Activated CD8-positive, alpha-beta T cell treated with anti-CD3 and anti-CD28 coated beads, Interleukin-2, amount 10 ng/mL, durations not matched to agents 7 days and 5 days (primary cell): Measurements from ENCODE around the gene SUCNR1. TPM values are rescaled to one million over a fixed set of nuclear protein-coding genes. Genes with fewer than 3 reads are reported as not detected.
"Not testable (repeated sequence)": the region's sequence is repeated elsewhere in the genome, so short reads cannot be mapped to it uniquely, and the experiment has no call there.

Experiments
- ATAC-seq: fragments of 150-1000 bp; cut with Tn5 transposase; one replicate; pipeline ENCODE4 v1.10.0; 2021; ENCODE audit warnings: moderate library complexity
- CTCF ChIA-PET: fragments of 350-600 bp; sonication (Branson Sonifier 250); formaldehyde crosslinking; loops from one replicate; lab custom pipeline; 2021; ENCODE audit warnings: antibody characterized with exemption; lab: Charles Lee
- POLR2A ChIA-PET: fragments of 350-600 bp; sonication (Branson Sonifier 250); formaldehyde crosslinking; loops from one replicate; lab custom pipeline; 2021; ENCODE audit warnings: antibody characterized with exemption; lab: Charles Lee
- DNase-seq: peaks from one replicate; pipeline ENCODE4 v3.0.0-alpha.2; 2020
- H3K27ac Mint-ChIP-seq: one replicate; pipeline ENCODE4 v1.8.0; 2021; ENCODE audit warnings: mild to moderate bottlenecking, mixed read lengths
- H3K27me3 Mint-ChIP-seq: one replicate; pipeline ENCODE4 v1.8.0; 2021; ENCODE audit warnings: low read depth, mixed read lengths
- H3K36me3 Mint-ChIP-seq: one replicate; pipeline ENCODE4 v1.8.0; 2021; ENCODE audit warnings: low read depth, mixed read lengths
- H3K4me1 Mint-ChIP-seq: one replicate; pipeline ENCODE4 v1.8.0; 2021; ENCODE audit warnings: low read depth, mixed read lengths
- H3K4me3 Mint-ChIP-seq: one replicate; pipeline ENCODE4 v1.8.0; 2021; ENCODE audit warnings: mild to moderate bottlenecking, mixed read lengths
- H3K9me3 Mint-ChIP-seq: one replicate; pipeline ENCODE4 v1.8.0; 2022; ENCODE audit warnings: mixed read lengths; ENCODE audit not compliant: insufficient read depth
- total RNA-seq, 2 experiments: library from RNA; stranded (reverse); gene quantifications; one replicate each; pipeline ENCODE4 v1.2.3, GENCODE V29; 2021

Gene SUCNR1
- total RNA-seq, 2 experiments from 2014 or later: not detected

DNA sequence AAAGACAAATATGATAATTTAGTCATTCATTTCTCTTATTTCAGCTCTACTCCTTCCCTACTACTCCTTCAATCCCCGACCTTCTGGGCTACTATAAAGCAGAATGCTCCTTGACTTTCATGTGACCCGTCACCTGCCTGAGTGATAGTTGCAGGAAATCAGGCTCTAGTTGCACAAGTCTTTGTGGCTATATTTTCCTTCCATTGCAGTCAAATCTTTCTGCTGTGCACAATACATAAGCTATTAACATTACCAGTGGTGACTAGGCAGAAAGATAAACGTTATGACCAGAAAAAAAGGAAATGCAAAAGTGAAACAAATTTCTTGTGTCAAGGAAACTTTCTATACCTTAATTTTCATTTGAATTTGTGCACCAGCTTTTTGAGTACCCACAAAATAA lies 2.3 kb downstream of the SUCNR1 start:
- POLR2A ChIA-PET: no interaction called here

DNA sequence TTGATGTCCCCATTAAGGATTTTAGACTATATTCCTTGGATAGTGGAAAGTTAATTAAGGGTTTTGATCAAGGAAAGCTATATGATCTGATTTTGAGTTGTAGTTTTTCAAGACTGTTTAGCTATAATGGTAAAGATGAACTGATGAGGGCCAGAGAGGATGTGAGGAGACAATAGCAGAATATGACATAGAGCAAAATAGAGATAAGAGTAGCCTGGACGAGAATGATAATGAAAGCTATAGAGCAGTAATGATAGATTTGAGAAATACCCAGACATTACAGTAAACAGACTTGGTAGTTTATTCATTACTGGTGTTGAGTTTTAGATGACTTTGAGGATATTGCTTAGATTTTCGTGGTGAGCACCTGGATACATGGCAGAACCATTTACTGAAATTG lies 3.8 kb downstream of the SUCNR1 start:
- DNase-seq: no peak
- Mint-ChIP-seq H3K27ac (no peak overlapping the region), H3K4me3 (no peak overlapping the region), H3K36me3 (no peaks in the 10 kb centered on the region), H3K27me3 (no peaks in the 10 kb centered on the region), H3K4me1 (peaks cover 18% of the 10 kb centered on the region), H3K9me3 (no peaks in the 10 kb centered on the region)
- no peak for ATAC-seq
- CTCF ChIA-PET: interaction anchor here (1.1 to 1.3 kb wide), 2 partner anchors 13 to 38 kb away, joined by 3 to 4 read pairs; no protein-coding TSS in a partner anchor
- POLR2A ChIA-PET: no interaction called here

More for the DNA sequence above, 2.3 kb downstream of the SUCNR1 start:
- no peak for DNase-seq
- no peak overlapping the region for H3K4me3 Mint-ChIP-seq
- no peaks in the 10 kb centered on the region for H3K36me3 Mint-ChIP-seq
- no peak overlapping the region for H3K27ac Mint-ChIP-seq
- peaks cover 27% of the 10 kb centered on the region for H3K4me1 Mint-ChIP-seq
- CTCF ChIA-PET: interaction anchor here (0.9 to 1.4 kb wide), 4 partner anchors 9 to 39 kb away, joined by 3 to 6 read pairs (median 4); no protein-coding TSS in a partner anchor
- H3K27me3 Mint-ChIP-seq: no peaks in the 10 kb centered on the region
- peak; percentile 39 for ATAC-seq
- no peaks in the 10 kb centered on the region for H3K9me3 Mint-ChIP-seq

DNA sequence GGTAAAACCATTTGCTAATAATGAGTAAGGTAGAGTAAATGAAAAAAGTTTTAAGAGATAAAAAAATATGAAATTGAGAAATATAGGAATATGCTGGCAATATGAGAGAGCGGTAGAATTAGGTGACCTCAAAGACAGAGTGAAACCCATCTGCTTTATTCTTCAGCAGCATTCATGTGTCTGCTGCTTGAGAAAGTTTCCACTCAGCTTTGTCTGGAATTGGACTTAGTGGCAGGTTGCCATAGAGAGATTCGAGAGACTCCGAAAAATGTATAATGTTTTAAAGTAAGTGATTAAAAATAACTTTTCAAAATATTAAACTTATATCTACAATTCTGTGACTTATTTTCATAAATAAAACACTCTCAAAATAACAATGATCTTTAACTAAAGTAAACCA lies 5.0 kb downstream of the SUCNR1 start:
- POLR2A ChIA-PET: no interaction called here
- H3K4me1 Mint-ChIP-seq: peaks cover 14% of the 10 kb centered on the region

DNA sequence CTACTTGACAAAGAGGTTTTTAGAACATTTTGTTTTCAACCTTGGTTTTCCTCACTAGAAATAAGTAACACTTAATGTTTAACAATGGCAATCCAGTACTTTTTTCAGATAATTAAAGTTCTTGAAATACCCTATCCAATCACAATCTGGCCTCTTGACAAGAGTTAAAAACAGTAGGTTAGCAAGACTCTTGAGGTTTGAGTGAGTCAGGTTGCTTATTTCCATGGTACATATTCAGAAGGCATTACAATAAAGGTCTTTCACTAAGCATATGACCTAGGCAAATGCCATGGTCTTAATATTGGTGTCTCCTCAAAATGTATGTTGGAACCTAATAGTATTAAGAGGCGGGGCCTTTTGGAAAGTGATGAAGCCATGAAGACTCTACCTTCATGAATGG lies 5.6 kb downstream of the SUCNR1 start:
- H3K36me3 Mint-ChIP-seq: no peaks in the 10 kb centered on the region
- POLR2A ChIA-PET: no interaction called here

More for the DNA sequence above, 5.0 kb downstream of the SUCNR1 start:
- CTCF ChIA-PET: no interaction called here
- H3K27ac Mint-ChIP-seq: no peak overlapping the region
- no peaks in the 10 kb centered on the region for H3K9me3 Mint-ChIP-seq
- H3K36me3 Mint-ChIP-seq: no peaks in the 10 kb centered on the region
- no peak for DNase-seq
- H3K4me3 Mint-ChIP-seq: no peak overlapping the region
- no peaks in the 10 kb centered on the region for H3K27me3 Mint-ChIP-seq
- no peak for ATAC-seq

DNA sequence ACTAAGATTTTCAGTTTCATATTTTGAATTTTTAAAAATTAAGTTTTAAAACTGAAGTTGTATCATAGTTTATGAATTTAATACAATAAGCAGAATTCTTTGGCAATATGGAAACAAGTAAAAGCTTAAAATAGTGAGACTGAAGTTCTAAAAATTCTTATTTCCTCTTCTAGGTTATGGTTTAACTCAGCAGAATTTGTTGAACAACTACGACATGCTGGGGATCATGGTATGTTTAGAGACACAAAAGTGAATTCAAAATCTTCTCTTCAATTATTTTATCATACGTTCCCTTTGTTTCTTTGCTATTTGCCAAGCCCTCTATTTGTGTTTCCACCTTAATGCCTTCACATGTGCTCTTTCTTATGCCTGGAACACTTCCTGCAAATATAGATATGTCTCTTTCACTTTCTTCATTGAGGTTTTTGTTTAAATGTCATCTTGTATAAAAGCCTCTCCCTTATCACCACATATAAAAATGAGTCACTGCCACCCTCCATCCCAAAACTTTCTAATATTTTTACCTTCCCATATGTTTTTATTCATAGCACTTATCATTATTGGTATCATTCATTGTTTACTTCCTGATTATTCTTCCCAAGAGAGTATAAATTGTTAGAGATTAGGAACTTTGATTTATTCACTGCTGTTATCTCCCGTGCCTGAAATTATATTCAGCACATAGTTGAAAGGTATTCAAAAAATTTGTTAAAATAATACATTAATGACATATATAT lies 6.4 kb downstream of the SUCNR1 start:
- CTCF ChIA-PET: no interaction called here
- Mint-ChIP-seq H3K4me1 (peaks cover 14% of the 10 kb centered on the region), H3K9me3 (no peaks in the 10 kb centered on the region), H3K36me3 (no peaks in the 10 kb centered on the region), H3K27ac (no peak overlapping the region), H3K27me3 (no peaks in the 10 kb centered on the region), H3K4me3 (peak overlapping the region; percentile 6)
- POLR2A ChIA-PET: no interaction called here
- ATAC-seq: no peak
- DNase-seq: no peak

More for the DNA sequence above, 5.6 kb downstream of the SUCNR1 start:
- ATAC-seq: no peak
- Mint-ChIP-seq H3K9me3 (no peaks in the 10 kb centered on the region), H3K4me3 (no peak overlapping the region), H3K27ac (no peak overlapping the region), H3K4me1 (peaks cover 14% of the 10 kb centered on the region), H3K27me3 (no peaks in the 10 kb centered on the region)
- CTCF ChIA-PET: no interaction called here
- no peak for DNase-seq

DNA sequence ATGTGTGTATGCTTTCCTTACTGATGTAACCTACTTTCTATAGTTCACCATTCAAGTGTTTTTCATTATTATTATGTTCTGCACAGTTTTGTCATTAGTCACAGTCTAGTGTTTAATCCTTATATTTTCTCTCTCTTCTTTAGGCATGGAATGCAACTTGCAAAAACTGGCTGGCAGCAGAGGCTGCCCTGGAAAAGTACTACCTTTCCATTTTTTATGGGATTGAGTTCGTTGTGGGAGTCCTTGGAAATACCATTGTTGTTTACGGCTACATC lies 6.9 kb downstream of the SUCNR1 start:
- no peaks in the 10 kb centered on the region for H3K9me3 Mint-ChIP-seq
- no peaks in the 10 kb centered on the region for H3K36me3 Mint-ChIP-seq
- CTCF ChIA-PET: no interaction called here
- H3K27ac Mint-ChIP-seq: no peak overlapping the region
- peaks cover 19% of the 10 kb centered on the region for H3K4me1 Mint-ChIP-seq
- DNase-seq (no peak), ATAC-seq (no peak)
- H3K27me3 Mint-ChIP-seq: no peaks in the 10 kb centered on the region
- H3K4me3 Mint-ChIP-seq: no peak overlapping the region
- POLR2A ChIA-PET: no interaction called here

DNA sequence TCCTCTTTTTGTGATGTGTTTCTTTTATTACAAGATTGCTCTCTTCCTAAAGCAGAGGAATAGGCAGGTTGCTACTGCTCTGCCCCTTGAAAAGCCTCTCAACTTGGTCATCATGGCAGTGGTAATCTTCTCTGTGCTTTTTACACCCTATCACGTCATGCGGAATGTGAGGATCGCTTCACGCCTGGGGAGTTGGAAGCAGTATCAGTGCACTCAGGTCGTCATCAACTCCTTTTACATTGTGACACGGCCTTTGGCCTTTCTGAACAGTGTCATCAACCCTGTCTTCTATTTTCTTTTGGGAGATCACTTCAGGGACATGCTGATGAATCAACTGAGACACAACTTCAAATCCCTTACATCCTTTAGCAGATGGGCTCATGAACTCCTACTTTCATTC lies 7.7 kb downstream of the SUCNR1 start:
- ChIA-PET CTCF (no interaction called here), POLR2A (no interaction called here)
- ATAC-seq (no peak), DNase-seq (no peak)
- H3K9me3 Mint-ChIP-seq: no peaks in the 10 kb centered on the region
- H3K36me3 Mint-ChIP-seq: no peaks in the 10 kb centered on the region
- H3K4me3 Mint-ChIP-seq: no peak overlapping the region
- H3K4me1 Mint-ChIP-seq: peaks cover 21% of the 10 kb centered on the region
- H3K27me3 Mint-ChIP-seq: no peaks in the 10 kb centered on the region
- H3K27ac Mint-ChIP-seq: no peak overlapping the region

DNA sequence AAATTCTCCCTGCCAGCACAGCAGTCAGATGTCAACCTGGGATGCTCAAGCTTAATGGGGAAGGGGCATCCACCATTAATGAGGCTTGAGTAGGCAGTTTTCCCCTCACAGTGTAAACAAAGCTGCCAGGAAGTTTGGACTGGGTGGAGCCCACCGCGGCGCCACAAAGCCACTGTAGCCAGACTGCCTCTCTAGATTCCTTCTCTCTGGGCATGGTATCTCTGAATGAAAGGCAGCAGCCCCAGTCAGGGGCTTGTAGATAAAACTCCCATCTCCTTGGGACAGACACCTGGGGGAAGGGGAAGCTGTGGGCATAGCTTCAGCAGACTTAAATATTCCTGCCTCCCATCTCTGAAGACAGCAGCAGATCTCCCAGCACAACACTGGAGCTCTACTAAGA lies 12.0 kb downstream of the SUCNR1 start:
- H3K27ac Mint-ChIP-seq, H3K9me3 Mint-ChIP-seq, H3K27me3 Mint-ChIP-seq, H3K36me3 Mint-ChIP-seq, DNase-seq, H3K4me3 Mint-ChIP-seq, POLR2A ChIA-PET, ATAC-seq: not testable (repeated sequence)
- CTCF ChIA-PET: interaction anchor here (1.1 to 1.4 kb wide), 2 partner anchors 10 to 20 kb away, joined by 3 to 4 read pairs; no protein-coding TSS in a partner anchor
- H3K4me1 Mint-ChIP-seq: peaks cover 22% of the 10 kb centered on the region

DNA sequence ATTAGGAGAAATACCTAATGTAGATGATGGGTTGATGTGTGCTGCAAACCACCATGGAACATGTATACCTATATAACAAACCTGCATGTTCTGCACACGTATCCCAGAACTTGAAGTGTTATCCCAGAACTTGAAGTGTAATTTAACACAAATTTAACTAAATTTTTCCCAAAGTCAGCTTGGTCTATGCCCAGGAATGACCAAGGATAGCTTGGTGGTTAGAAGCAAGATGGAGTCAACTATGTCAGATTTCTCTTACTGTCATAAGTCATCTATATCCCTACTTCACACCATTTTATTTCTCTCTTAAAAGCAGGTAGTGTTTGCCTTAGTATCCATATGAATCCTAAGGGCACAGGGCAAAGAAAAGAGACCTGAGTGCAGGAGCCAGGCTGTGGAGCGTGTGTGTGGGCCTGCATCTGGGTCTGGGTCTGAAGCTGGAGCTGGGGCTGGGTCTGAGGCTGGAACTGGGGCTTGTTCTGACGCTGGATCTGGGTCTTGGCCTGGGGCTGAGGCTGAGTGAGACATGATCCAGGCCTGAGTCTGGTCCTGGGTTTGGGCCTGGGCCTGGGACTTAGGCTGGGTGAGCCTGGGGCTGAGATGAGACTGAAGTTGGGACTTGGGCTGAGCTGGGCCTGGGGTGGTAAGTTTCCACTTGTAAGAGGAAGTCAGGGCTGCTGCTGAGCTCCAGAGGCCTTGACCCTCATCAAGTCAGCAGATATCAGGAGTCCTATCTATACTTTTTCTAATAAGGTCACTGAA lies 14.2 kb downstream of the SUCNR1 start:
- H3K36me3 Mint-ChIP-seq, H3K27ac Mint-ChIP-seq, DNase-seq, H3K4me3 Mint-ChIP-seq, POLR2A ChIA-PET, ATAC-seq, H3K9me3 Mint-ChIP-seq, H3K27me3 Mint-ChIP-seq: not testable (repeated sequence)
- peaks cover 30% of the 10 kb centered on the region for H3K4me1 Mint-ChIP-seq
- CTCF ChIA-PET: interaction anchor here (1.3 kb wide), 1 partner anchor 12 kb away, joined by 4 read pairs; no protein-coding TSS in a partner anchor

DNA sequence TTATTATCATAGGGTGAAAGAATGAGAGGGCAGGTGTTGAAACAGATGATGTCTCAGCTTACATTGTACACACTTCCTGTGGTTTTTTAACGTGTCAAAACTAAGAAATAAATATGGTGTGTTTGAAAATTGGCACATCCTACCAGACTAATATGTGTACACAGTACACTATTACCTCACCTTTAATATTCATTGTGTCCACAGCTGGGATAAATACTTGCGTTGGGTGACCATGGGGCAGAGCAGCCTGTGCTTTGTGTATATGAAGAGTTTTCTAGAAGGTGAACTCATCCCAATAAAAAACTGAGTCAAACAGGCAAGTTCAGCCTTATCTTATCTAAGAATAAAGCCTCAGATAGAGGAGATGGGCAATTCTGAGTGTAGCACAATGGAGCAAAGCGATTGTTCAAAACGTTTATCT lies 17.3 kb downstream of the SUCNR1 start:
- POLR2A ChIA-PET: no interaction called here
- no peaks in the 10 kb centered on the region for H3K9me3 Mint-ChIP-seq
- CTCF ChIA-PET: interaction anchor here (1.1 kb wide), 1 partner anchor 14 kb away, joined by 4 read pairs; no protein-coding TSS in a partner anchor
- DNase-seq (no peak), ATAC-seq (peak; percentile 33)
- no peaks in the 10 kb centered on the region for H3K27me3 Mint-ChIP-seq
- H3K4me1 Mint-ChIP-seq: peaks cover 28% of the 10 kb centered on the region
- H3K27ac Mint-ChIP-seq: peak overlapping the region; percentile 75
- H3K36me3 Mint-ChIP-seq: peaks cover 10% of the 10 kb centered on the region
- no peak overlapping the region for H3K4me3 Mint-ChIP-seq

DNA sequence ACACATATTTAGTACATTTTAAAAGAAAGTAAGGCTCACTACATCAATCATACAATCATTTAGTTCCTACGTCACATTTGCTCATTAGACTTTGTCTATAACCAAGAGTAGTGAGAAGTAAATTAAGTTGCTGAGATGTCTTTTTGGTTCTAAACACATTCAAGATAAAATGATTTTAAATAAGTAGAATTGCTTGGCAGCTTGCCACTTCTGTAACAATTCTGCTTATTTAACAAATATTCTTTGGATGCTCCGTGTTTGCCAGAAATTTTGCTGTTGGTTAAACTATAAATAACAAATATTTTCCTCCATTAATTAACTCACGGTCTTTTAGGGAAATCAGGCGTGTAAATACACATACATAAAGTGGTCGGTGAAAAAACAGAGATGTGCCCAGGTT lies 18.3 kb downstream of the SUCNR1 start:
- no peak overlapping the region for H3K4me3 Mint-ChIP-seq
- H3K36me3 Mint-ChIP-seq: peaks cover 8% of the 10 kb centered on the region
- H3K27me3 Mint-ChIP-seq: no peaks in the 10 kb centered on the region
- ChIA-PET CTCF (no interaction called here), POLR2A (no interaction called here)
- peaks cover 33% of the 10 kb centered on the region for H3K4me1 Mint-ChIP-seq
- no peak overlapping the region for H3K27ac Mint-ChIP-seq
- DNase-seq (no peak), ATAC-seq (no peak)
- H3K9me3 Mint-ChIP-seq: no peaks in the 10 kb centered on the region

DNA sequence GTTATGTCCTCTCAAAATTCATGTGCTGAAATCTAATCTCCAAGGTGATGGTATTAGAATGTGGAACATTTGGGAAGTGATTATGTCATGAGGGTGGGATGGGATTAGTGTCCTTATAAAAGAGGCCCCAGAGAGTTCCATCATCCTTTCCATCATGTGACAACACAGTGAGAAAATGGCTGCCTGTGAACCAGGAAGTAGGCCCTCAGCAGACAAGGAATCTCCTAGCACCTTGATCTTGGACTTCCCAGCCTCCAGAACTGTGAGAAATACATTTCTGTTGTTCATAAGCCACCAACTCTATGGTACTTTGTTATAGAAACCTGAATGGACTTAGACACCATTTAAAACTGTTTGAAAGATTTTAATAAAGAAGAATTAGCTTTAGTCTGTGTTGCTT lies 20.8 kb downstream of the SUCNR1 start:
- ChIA-PET CTCF (no interaction called here), POLR2A (no interaction called here)
- Mint-ChIP-seq H3K4me3 (no peak overlapping the region), H3K27ac (no peak overlapping the region), H3K27me3 (no peaks in the 10 kb centered on the region), H3K36me3 (peaks cover 8% of the 10 kb centered on the region), H3K9me3 (no peaks in the 10 kb centered on the region), H3K4me1 (peaks cover 38% of the 10 kb centered on the region)
- DNase-seq (no peak), ATAC-seq (no peak)
